HG02610 (cell line): ENCODE measurements around the gene PER2.
"Not testable (repeated sequence)": the region's sequence is repeated elsewhere in the genome, so short reads cannot be mapped to it uniquely, and the experiment has no call there.

Experiments
- ATAC-seq: cut with Tn5 transposase; IDR thresholded peaks from one replicate; pipeline ENCODE4 v1.9.1; 2021; ENCODE audit warnings: mild to moderate bottlenecking, moderate library complexity; ENCODE audit not compliant: unreplicated experiment

The PER2 gene

GRCh38 chr2:238287737-238288649 is at the start of gene PER2:
TSS of gene PER2 (minus strand) at chr2:238288610. CDS start at chr2:238277936, 10,674 bp downstream.
- ATAC-seq = peak; percentile 31

GRCh38 chr2:238337846-238338245 is 49.4 kb upstream of the PER2 start:
- no peak for ATAC-seq

- ATAC-seq = no peak
Measured at GRCh38 chr2:238336793-238337444, 48.5 kb upstream of the PER2 start.

GRCh38 chr2:238336151-238336550 is 47.7 kb upstream of the PER2 start:
- no peak for ATAC-seq

- not testable (repeated sequence) for ATAC-seq
Measured at GRCh38 chr2:238335591-238335990, 47.2 kb upstream of the PER2 start.

- no peak for ATAC-seq
Measured at GRCh38 chr2:238334885-238335284, 46.5 kb upstream of the PER2 start.

- no peak for ATAC-seq
Measured at GRCh38 chr2:238331916-238332315, 43.5 kb upstream of the PER2 start.

- ATAC-seq = no peak
Measured at GRCh38 chr2:238330391-238330790, 42.0 kb upstream of the PER2 start.

GRCh38 chr2:238327751-238328150 is 39.3 kb upstream of the PER2 start:
- ATAC-seq = no peak

- ATAC-seq = no peak
Measured at GRCh38 chr2:238326801-238327365, 38.5 kb upstream of the PER2 start.

GRCh38 chr2:238325694-238326093 is 37.3 kb upstream of the PER2 start:
- no peak for ATAC-seq

- not testable (repeated sequence) for ATAC-seq
Measured at GRCh38 chr2:238324248-238324647, 35.8 kb upstream of the PER2 start.

GRCh38 chr2:238322001-238322411 is 33.6 kb upstream of the PER2 start:
- no peak for ATAC-seq

- ATAC-seq = no peak
Measured at GRCh38 chr2:238321467-238321866, 33.1 kb upstream of the PER2 start.

GRCh38 chr2:238320648-238321281 is 32.4 kb upstream of the PER2 start:
- ATAC-seq = peak; percentile 26

- peak; percentile 96 for ATAC-seq
Measured at GRCh38 chr2:238320246-238320647, 31.8 kb upstream of the PER2 start, which contains the start of gene TRAF3IP1. TSS of gene TRAF3IP1 (plus strand) at chr2:238320518. CDS start at chr2:238320663, 145 bp downstream.

- ATAC-seq = no peak
Measured at GRCh38 chr2:238315031-238315595, 26.7 kb upstream of the PER2 start.

- no peak for ATAC-seq
Measured at GRCh38 chr2:238314576-238314975, 26.2 kb upstream of the PER2 start.

- no peak for ATAC-seq
Measured at GRCh38 chr2:238313991-238314350, 25.6 kb upstream of the PER2 start.

GRCh38 chr2:238313289-238313990 is 25.0 kb upstream of the PER2 start:
- no peak for ATAC-seq
